Measurements from ENCODE around the gene WNT9A.

WNT9A gene

DNA sequence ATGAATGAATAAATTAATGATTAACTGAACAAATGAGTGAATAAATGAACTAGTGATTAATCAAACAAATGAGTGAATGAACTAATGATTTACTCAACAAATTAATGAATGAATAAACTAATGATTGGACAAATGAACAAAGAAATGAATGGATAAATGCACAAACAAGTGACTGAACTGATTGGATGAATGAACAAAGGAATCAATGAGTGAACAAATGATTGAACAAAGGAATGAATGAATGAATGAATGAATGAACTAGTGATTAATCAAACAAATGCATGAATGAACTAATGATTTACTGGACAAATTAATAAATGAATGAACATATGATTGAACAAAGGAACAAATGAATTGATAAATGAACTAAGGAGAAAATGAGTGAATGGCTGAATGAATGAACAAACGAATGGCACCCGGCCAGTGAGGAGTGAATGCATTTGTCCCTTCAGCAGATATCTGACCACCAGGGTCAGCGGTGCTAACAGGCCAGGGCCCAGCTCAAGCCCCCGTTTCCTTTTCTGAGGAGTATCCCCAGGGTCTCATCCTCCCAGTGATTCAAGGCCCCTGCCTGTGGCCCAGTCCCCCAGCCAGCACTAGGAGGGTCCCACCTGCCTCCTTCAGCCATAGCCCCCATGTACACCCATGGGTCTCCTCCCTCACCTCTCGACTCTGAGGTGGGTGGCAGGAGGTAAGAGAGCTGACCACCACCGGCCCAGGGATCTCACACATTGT lies 49.9 kb downstream of the WNT9A start:
- DNase-seq (ENCODE audit: low read depth, low spot score): no peak

DNA sequence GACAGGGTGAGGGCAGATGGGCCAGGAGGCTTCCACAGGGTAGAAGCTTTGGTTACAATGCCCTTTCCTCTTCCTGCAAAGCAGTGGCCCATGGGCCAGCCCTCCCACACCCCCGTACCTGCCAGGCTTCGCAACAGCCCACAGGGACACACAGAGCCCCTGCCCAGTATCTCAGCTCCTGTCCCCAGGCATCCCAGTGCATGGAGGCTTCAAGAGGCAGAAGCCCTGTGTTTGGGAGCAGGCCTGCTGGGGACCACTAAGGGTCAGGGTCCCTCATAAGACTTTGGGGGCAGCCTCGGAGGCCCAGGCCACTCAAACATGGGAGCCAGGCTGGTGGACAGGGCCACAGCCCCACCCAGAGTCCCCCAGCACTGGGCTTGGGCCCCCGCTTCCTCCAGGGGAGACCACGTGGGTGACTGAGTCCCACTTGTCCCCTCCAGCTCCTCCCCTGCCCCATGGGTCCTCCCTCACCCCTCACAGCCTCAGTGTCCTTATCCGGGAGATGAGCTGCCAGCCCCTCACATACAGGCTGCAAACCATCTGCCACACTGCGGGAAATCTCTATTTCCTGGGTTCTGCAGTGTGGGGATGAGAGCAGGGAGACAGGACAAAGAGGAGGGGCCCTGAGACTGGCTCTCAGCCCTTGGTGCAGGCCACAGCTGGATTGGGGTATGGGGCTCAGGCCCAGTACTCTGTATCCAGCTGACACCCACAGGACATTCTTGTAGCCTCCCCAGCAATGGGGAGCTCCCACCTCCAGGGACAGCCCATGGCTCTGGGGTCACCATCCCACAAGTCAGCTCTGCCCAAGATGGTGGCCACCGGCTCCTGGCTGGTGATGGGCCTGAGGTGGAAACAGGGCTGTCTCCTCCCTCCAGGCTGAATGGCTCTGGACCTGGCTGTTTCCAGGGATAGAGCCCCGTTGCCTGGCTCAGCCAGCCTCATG lies 50.7 kb downstream of the WNT9A start:
- no peak for DNase-seq (ENCODE audit: low read depth, low spot score)

DNA sequence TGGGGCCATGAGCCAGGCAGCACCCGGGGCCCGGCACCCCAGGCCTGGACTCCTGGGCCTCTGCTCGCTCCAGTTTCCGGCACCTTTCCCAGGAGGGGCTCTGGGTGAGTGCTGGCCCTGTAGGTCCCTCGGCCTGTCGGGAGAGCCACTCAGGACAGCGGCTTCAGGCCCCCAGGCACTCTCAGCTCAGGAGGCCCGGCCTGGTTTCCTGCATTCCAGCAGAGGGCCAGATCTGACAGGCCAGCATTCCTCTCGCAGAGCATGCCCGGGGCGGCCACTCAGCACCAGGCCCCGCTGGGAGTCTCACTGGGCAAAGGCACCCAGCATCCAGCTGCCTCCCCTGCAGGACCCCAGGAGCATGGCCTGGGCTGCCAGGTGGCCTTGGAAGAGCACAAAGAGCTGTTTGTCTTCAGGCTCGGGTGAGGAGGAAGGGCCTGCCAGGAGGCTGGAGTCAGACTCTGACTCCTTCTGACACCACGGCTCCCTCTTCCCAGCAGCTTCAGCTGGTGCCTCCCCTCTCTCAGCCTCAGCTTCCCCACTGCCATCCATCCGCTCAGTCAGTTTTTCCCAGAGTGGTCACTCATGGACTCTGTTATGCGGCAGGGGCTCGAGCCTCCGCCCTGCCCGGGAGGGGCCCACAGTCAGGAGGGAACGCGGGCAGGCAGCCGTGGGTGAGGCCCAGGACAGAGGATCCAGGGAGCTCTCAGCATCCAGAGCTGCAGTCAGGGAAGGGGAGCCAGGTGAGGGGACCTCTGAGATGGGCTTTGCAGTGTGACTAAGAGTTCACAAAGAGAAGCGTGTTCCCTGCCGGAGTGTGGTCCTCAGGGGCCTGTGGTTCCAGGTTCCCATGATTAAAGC lies 51.7 kb downstream of the WNT9A start:
- no peak for DNase-seq (ENCODE audit: low read depth, low spot score)

DNA sequence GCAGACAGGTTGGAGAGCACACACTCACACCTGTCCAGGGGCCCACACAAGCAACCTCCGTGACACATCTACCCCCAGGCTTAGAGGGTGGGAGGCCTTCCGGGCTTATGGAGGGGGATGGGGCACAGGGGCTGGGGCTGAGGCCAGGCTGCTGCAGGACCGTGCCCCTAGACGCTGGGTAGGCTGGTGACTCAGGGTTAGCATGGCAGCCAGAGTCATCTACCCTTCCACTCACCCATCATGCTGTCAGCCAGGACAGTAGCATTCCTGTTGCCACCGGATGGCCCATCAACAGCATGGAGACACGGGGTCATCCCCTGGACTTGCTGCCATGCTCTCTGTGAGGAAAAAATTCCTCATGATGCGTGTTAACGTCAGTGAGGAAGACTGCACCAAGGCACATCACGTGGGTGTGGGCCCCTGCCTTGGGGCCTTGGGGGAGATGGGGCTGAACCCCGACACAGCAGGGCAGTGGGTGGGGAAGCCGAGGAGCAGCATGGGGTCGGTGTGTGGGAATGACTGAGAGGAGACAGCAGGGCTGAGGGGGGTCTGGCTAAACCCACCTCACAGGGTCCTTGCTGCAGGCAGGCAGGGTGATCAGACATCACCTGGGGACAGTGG lies 52.8 kb downstream of the WNT9A start:
- DNase-seq (ENCODE audit: low read depth, low spot score): no peak

DNA sequence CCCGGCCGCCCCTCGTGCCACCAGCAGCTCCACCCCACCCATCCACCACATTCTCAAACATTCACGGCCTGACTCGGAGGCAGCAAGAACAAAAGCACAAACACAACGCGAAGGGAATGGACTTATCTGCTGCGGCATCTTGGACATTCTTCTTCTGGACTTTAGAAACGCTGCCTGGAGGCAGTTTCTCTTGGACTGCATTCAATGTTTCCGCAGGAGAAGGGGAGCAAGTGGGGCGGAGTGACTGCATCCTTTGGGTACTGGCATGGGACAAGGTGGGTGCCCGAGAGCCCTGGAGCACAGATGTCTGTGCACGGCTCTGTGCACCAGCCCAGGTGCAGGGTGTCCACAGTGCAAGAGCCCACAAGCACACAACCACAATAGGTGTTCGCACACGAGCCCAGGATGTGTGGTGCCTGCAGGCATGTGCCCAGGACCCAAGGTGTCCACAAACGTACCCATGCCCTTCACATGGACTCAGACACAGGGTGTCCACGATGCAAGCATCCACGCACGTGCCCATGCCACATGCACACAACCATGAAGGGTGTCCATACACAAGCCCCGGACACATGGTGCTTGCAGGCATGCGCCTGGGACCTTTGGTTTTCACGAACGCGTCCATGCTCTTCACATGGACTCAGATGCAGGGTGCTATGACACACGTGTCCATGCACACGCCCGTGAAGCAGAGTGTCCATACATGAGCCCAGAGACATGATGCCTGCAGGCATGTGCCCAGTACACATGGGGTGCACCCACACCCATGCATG lies 53.6 kb downstream of the WNT9A start:
- DNase-seq (ENCODE audit: low read depth, low spot score): no peak

DNA sequence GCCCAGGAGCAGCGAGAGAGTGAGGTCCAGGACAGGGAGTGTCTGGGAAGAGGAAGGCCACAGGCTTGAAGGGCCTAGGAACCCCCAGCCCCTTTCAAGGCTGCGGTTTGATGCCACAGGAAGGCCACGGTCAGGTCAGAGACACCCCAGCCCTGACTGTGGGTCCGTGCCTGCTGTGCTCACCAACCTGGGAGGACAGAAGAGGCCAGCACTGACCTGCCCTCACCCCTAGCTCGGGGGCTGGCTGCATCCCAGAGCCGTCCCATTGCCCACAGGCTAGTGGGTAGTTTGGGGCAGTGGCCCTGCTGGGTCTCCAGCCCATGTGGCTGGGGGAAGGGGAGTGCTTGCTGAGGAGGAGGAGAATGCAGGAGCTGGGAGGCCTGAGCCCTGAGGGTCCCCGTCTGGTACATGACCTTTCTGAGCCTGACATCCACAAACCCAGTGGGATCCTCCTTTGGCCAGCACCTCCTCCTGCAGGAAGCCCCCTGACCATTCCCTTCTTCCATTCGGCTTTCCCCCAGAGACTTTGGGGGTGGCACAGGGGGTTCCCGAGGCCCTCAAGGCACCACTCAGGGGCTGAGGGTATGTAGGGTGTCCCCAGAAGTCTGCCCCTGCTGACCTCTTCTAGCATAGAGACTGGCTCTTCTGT lies 54.3 kb downstream of the WNT9A start:
- no peak for DNase-seq (ENCODE audit: low read depth, low spot score)

DNA sequence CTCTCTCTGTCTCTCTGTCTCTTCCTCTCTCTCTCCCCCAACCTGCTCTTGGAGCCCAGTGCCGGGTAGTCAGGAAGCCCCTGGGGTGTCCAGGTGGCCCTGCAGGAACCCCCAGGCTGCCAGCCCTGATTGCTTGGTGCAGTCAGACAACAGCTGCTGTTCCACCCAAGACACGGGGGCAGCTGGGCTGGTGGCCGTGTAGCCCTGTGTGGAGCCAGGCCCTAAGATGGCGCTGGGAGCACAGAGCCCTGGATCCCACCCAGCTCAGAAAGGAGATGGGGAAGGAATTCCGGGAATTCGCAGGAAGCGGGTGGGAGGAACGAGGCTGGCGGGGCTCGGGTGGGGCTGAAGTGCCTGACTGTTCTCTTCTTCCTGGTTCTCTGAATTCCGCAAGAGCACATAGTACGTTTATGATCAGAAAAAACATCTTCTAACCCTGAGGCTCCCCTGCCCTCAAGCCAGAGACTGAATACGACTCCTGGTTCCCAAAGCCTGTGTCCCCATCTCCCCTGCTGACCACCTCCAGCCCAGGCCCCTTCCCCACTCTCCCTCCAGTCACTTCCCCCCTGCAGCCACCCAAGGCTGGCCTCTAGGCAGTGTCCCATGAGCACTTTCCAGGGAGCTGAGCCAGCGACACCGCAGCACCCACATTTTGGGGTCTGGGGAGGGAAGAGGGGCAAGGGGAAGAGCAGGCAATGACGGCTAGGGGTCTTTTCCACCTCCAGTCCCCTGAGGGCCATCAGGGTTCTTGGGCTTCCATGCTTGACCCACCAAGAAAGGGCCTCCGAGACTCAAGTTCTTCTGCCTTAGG lies 55.0 kb downstream of the WNT9A start:
- no peak for DNase-seq (ENCODE audit: low read depth, low spot score)

DNA sequence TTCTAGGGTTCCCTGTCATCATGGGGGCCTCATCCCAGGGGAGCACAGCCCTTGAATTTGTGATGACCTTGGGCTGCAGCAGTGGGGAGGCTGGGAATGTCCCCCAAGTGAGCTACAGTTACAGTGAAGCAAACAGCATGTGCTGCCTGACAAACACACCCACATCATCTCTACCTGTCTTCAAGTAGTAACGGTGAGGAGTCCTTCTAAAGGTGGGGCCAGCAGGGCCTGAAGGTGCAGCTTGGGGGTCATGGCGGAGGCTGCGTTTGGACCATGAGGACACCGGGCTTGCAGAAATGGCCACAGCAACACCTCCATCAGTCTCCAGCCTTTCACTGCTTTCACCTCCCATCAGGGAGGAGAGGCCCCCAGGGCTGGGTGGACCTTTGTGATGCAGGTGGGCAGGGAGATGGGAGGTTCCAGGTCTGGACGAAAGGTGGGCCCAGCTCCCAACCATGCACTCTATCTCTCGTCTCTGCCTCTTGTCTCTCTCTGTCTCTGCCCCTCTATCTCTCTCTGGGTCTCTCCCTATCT lies 55.7 kb downstream of the WNT9A start:
- no peak for DNase-seq (ENCODE audit: low read depth, low spot score)

DNA sequence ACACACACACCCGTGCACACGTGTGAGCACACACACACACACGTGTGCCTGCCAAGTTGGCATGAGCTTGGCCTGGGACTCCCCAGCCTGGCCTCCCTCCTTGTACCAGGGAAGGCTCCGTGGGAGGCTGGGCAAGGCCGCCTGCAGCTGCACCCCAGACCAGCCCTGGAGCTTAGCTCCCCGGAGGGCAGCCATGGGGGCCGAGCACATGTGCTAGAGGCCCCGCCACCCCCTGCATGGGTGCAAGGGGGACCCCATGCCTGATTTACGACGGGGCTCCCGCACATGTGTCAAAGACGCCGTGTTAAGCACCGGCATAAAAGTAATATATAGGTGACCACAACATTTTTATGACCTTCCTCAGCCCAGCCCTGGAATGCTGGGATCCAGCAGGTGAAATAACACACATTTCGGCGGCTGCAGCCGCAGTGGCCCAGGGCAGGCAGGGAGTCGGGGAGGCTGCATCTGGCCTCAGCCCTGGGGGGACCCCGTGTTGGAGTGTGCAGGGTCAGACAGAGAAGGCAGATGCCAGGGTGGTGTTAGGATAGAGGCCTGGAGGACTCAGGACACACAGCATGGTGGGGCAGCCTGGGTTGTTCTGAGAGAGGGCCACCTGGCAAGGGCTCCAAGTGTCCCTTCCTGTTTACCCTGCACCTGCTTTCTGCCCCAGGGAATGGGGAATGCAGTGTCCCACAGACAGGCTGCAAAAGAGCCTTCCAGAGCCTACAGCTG lies 56.3 kb downstream of the WNT9A start:
- no peak for DNase-seq (ENCODE audit: low read depth, low spot score)

DNA sequence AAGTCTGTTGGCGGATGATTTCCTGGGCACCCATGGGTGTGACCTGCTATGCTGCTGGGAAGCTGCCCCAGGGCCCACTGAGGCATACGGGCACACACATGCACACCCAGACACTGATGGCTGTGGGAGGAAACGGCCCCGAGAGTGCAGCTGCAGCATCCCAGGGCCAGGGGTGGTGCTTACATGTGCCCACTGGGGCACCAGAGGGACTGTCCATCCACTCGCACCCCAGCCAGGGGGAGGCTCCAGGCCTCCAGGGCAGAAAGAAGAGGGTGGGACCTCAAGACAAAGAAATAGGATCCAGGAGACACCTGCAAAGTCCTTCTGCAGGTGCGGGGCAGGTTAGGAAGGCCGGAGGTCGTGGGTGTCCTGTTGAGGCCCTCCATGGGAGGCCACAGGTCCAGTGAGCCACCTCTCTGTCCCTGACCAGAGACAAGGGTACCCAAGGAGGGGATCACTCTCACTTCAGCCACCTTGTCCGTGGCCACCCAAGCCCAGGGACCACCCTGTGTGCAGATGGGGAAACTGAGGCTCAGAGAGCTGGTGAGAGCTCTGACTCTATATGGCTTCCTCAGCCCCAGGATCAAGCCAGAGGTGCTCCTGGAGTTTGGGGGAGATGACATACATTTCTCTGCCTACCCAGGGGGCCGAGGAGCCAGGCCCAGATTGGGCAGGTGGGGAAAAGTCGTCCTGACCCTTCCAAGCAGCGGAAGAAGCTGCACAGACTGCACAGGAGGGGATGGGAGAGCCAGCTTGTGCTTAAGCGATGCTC lies 57.1 kb downstream of the WNT9A start:
- DNase-seq (ENCODE audit: low read depth, low spot score): no peak

DNA sequence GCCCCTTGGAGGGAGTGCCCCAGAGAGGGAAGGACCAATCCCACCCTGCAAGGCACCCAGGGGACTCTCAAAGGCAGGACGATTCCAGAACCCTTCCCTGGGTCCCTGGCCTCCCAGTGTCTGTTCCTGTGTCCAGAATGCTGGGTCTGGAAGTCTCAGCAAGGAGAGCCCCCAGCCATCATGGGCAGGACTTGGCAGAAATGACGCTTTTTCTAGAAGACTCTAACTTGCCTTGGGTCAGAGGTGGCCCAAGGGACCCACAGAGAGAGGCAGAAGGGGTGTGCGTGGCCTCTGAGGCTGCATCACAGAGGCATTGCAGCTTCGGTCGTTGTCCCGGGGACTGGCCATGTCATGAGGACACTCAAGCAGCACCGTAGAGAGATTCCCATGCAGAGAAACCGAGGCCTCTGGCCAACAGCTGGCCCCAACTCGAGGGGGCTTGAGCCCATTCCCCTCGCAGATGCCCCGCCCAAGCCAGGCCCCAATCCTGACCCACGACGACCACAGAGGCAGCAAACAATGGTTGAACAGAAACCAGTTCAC lies 57.8 kb downstream of the WNT9A start:
- DNase-seq (ENCODE audit: low read depth, low spot score): no peak

DNA sequence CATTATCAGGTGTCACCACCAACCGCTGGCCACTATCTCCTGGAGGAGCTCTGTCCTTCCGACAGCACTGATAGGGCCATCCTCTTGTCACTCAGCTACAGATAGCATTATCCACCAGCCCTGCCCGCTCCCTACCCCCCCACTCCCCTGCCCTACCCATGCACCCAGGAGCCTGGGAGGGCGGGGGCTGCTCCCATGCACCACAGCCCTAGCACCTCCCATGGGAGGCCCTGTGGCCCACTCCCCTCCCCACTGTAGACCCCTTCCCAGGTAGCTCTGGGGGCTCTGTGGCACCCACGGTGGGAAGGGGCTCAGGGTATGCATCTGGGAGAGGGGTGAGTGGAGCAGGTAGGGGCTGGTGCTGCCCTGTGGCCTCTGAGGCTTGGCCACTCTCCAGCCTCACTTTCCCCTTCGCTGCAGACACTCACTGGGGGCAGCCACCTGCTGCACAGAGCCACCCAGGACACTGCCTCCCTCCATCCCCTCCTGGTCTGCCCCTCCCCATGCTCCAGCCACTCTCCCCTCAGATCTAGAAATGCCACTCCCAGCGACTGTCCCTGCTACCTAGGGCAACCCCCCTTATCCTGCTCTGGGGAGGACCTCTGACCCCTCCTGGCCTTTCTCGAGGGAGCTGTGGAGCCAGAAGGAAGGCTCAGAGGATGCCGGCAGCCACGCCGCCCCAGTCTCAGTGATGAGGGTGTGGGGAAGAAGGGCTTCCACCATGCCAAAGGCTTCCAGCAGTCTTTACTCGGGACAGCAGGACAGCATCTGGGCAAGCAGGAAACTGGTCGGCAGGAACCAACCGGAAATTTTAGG lies 58.5 kb downstream of the WNT9A start:
- no peak for DNase-seq (ENCODE audit: low read depth, low spot score)

DNA sequence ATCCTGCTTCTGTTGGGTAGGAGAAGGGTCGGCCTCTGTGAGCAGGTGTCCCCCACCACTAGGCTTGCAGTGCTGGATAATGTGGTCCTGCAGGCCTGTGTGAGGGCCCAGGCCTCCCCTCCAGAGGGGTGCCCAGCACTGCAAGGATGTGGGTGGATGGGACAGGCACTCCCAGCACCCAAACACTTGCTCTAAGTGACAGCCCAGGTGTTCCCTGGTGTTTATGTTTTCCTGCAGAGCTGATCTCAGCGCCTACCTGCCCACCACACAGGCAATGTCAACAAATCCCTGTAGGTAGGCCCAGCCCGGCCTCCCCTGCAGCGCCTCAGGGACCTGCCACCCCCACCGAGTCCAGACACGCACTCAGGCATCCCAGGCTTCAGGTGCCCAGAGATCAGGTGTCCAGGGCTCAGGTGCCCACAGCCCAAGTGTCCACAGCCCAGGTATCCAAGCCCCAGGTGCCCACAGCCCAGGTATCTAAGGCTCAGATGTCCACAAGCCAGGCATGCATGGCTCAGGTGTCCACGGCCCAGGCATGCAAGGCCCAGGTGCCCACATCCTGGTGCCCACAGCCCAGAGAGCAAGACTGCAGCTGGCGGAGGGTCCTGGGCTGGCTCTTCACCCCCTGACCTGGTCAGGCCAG lies 59.2 kb downstream of the WNT9A start:
- no peak for DNase-seq (ENCODE audit: low read depth, low spot score)

DNA sequence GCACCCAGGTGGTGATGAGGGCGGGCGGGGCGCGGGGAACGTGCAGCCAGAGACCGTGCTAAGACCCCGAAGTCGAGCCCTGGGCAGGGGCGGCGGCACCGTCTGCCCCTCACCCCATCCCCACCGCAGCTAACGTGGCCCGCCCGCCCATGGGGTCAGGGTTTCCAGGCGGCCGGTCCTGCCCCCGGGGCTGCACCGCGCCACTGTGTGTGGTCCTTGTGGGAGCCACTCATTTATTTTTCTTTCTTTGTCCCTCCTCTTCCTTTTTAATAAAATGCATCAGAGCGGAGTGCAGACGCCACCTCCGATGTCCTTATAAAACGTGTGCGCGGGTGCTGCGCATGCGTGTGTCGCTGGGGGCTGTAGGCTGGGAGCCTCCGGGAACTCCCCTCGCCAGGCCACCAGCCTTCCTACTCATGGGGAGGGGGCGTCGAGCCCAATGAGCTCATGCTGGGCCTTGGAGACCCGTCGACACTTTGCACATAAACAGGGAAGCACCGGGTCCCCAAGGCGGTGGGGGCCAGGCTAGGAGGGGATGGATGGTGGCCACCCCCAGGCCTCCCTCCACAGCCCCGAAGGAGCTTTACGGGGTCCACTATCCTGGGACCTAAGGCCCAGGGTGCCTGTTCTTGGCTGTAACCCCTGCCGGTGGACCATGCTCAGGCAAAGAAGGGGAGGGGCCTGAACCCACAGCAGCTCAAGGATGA lies 59.9 kb downstream of the WNT9A start:
- no peak for DNase-seq (ENCODE audit: low read depth, low spot score)

DNA sequence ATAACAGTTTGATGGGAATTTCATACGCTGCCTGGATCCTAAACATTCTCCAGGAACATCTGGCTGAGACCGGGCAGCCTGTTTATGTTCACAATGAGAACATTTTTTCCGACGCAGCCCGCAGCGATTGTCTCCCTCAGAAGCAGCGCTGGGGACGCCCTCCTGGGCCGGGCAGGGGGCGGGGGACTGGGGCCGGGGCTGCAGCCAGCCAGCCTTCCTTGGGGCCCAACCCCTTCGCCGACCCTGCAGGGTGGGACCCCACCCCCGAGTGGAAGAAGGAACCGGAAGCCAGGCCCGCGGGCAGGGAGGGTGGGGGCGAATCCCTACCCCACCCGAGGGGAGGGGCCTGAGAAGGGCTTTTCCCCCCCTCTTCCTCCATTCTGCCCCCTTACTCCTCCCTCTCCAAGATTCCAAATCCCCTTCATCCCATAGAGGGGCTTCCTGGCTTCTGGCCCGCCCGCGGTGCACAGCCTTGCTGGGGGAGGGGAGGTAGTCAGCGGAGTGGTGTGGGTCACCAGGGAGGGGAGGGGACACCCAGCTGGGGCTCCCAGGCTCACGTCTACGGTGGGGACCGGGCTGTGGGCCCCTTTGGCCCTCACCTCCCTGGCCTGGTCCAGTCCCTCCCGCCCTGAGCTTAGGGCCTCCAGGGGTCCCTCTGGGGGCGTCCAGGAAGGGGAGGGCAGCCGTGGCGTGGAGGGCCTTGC lies 60.6 kb downstream of the WNT9A start:
- no peak for DNase-seq (ENCODE audit: low read depth, low spot score)
